Gastroesophageal sphincter (tissue), 4 donors: ENCODE data around the gene ZCCHC24. TPM values are rescaled to one million over a fixed set of nuclear protein-coding genes. Genes with fewer than 3 reads are reported as not detected.

Experiments used
- ATAC-seq: fragments of 150-250 bp; one replicate; pipeline ENCODE4 v1.9.1; 2016; ENCODE audit warnings: mild to moderate bottlenecking, moderate library complexity
- H3K27ac ChIP-seq, 4 donors: fragments of 200-600 bp; sonication (generic) in 3 of 4; 1 replicate in 3 of 4; 2 replicates in 1 of 4; pipeline ENCODE4 v1.5.1; 2016 to 2019
- H3K27me3 ChIP-seq: fragments of 200-600 bp; sonication (generic); one replicate; pipeline ENCODE4 v1.5.1; 2019
- H3K36me3 ChIP-seq, 2 donors: fragments of 200-600 bp; sonication (generic); one replicate each; pipeline ENCODE4 v1.5.1; 2019; ENCODE audit warnings: control low read depth in 1 of 2
- H3K4me1 ChIP-seq, 3 donors: fragments of 200-600 bp; sonication (generic); 1 replicate in 2 of 3; 2 replicates in 1 of 3; pipeline ENCODE4 v1.5.1; 2016 to 2019; ENCODE audit warnings: control low read depth in 2 of 3
- H3K4me3 ChIP-seq, 2 donors: fragments of 200-600 bp; sonication (generic); one replicate each; pipeline ENCODE4 v1.5.1; 2019; ENCODE audit warnings: mild to moderate bottlenecking in 1 of 2, moderate library complexity in 1 of 2
- H3K9me3 ChIP-seq, 3 donors: fragments of 200-600 bp; sonication (generic); one replicate each; pipeline ENCODE4 v1.5.1; 2017 to 2019; ENCODE audit warnings: control low read depth in 2 of 3
- EP300 ChIP-seq: sonication (generic); formaldehyde crosslinking; IDR thresholded peaks from one replicate; pipeline ENCODE4 v1.6.1; 2017; ENCODE audit warnings: antibody characterized with exemption, mild to moderate bottlenecking
- POLR2A ChIP-seq, 2 donors: fragments of 450-650 bp; IDR thresholded peaks; one replicate each; pipeline ENCODE4 v1.6.1; 2017; ENCODE audit warnings: antibody characterized with exemption in 2 of 2, mild to moderate bottlenecking in 2 of 2, moderate library complexity in 1 of 2
- POLR2AphosphoS5 ChIP-seq: sonication (generic); formaldehyde crosslinking; IDR thresholded peaks from one replicate; pipeline ENCODE4 v1.6.1; 2017; ENCODE audit warnings: antibody characterized with exemption
- WGBS, 2 donors: methylation state at CpG; one replicate each; pipeline ENCODE4 v1.1.5; 2018; ENCODE audit warnings: low coverage in 1 of 2; 5-methylcytosine and 5-hydroxymethylcytosine counted together
- total RNA-seq, 4 donors: library from RNA; depleted of rRNA; stranded (reverse); fragments of >200 nt; gene quantifications; one replicate each; pipeline ENCODE4 v1.1.0, GENCODE V29; 2016
- TF ChIP-seq, protein P1 (sequence below), 4 experiments: fragments of 200-600 bp in 2 of 4; fragments of 450-650 bp in 2 of 4; sonication (generic) in 1 of 4; IDR thresholded peaks; one replicate each; pipeline ENCODE4 v1.5.1; 2017 to 2019; ENCODE audit warnings: antibody characterized with exemption in 4 of 4, mild to moderate bottlenecking in 2 of 4, moderate library complexity in 2 of 4

ZCCHC24 gene
- total RNA-seq, 4 donors from 2014 or later: 60.5 to 186 (median 84.1) TPM

DNA sequence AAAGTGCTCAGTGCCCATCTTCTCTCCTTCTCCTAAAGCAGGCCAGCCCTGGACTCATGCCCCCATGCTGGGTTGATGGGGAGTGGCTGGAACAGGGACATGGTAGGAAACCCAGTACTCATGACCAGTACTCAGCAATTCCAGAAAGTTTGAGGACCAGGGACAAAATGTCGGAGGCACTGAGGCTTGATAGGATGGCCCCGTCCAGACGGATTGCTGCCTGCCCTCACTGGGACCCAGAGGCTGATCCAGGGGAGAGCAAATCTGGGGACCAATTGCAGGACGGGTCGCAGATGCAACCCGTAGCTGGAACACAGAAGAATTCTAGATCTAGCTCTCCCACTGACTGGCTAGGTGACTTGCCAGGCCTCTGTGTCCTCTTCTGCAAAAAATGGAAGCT, 5.1 kb downstream of the ZCCHC24 start:
- TF ChIP-seq POLR2A (IDR thresholded peaks at IDR 0.05) (no peak), POLR2AphosphoS5 (no peak), EP300 (no peak)
- TF ChIP-seq, protein P1, sequence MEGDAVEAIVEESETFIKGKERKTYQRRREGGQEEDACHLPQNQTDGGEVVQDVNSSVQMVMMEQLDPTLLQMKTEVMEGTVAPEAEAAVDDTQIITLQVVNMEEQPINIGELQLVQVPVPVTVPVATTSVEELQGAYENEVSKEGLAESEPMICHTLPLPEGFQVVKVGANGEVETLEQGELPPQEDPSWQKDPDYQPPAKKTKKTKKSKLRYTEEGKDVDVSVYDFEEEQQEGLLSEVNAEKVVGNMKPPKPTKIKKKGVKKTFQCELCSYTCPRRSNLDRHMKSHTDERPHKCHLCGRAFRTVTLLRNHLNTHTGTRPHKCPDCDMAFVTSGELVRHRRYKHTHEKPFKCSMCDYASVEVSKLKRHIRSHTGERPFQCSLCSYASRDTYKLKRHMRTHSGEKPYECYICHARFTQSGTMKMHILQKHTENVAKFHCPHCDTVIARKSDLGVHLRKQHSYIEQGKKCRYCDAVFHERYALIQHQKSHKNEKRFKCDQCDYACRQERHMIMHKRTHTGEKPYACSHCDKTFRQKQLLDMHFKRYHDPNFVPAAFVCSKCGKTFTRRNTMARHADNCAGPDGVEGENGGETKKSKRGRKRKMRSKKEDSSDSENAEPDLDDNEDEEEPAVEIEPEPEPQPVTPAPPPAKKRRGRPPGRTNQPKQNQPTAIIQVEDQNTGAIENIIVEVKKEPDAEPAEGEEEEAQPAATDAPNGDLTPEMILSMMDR (IDR thresholded peaks at IDR 0.05): no peak
- ATAC-seq: no peak
- no peaks in the 10 kb centered on the region for H3K9me3 ChIP-seq
- 57 to 62% methylated on average over 2 to 6 of the region's 6 CpGs for WGBS, 2 donors
- H3K36me3 ChIP-seq: peaks cover 0 to 5% of the 10 kb centered on the region in 2 donors
- peaks cover 6 to 91% (median 76%) of the 10 kb centered on the region in 3 donors for H3K4me1 ChIP-seq
- peak overlapping the region in 3 of 4 donors; percentile 95 to 100 (median 97) for H3K27ac ChIP-seq
- H3K4me3 ChIP-seq: no peak overlapping the region
- no peaks in the 10 kb centered on the region for H3K27me3 ChIP-seq

DNA sequence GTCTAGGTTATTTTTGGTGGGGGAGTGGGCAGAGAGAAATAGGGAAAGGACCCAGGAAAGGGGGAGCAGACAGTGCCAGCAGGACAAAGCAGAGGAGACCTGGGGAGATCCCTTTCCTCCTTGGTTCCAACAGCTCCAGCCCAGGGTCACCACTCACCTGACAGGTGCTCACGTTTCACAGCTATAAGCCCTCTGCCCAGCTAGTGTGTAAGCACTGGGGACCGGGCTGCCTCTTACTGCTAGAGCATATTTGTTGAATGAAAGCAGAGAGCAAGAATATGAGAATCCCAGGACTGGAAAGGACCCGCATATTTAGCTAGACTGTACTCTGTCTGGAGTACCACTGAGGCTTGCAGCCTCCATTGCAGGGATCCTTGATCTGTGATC, 6.7 kb downstream of the ZCCHC24 start:
- H3K27me3 ChIP-seq: no peaks in the 10 kb centered on the region
- H3K27ac ChIP-seq: peak overlapping the region in 3 of 4 donors; percentile 95 to 97 (median 97)

DNA sequence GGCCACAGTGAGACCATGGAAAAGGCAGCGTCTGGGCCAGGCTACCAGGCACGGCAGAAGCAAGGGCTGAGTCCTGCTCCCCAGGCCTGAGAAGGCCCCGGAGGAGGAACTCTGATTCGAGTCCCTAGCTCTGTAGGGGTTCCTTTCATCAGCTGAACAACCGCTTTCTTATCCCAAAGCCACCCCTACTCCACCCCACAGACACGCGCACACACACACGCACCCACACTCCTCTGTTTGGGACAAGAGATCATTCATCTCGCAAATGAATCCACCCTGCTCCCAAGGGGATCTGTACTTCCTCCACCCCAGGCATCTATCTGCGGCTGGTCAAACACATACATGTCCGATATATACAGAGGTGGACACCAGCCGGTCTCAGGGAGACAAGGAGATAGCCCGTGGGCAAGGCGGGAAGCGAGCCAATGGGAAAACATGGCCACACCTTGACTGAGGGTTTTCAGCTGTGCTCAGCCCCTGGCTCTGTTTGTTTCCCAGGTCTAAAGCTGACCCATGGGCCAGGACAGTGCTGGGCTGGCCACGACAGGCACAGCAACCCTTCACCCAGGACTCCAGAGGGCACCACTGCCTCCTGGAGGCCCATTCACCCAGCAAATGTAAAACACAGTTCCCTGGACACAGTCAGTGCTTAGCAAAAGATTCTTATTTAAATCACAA, 7.3 kb downstream of the ZCCHC24 start:
- Histone ChIP-seq H3K9me3 (no peaks in the 10 kb centered on the region), H3K4me3 (peak overlapping the region in 1 of 2 donors; percentile 17), H3K4me1 (peaks cover 8 to 100% (median 88%) of the 10 kb centered on the region in 3 donors), H3K36me3 (peaks cover 0 to 12% of the 10 kb centered on the region in 2 donors), H3K27ac (peak overlapping the region; percentile 14 to 97 (median 96)), H3K27me3 (no peaks in the 10 kb centered on the region)
- TF ChIP-seq POLR2AphosphoS5: no peak
- TF ChIP-seq, protein P1 (IDR thresholded peaks at IDR 0.05): peak in 3 of 4 experiments; percentile 39 to 57 (median 42)
- WGBS, 2 donors: 25 to 30% methylated on average over 4 to 9 of the region's 16 CpGs
- ATAC-seq: no peak

More for the DNA sequence above, 6.7 kb downstream of the ZCCHC24 start:
- no peak for TF ChIP-seq POLR2AphosphoS5
- TF ChIP-seq POLR2A (IDR thresholded peaks at IDR 0.05): no peak
- TF ChIP-seq EP300: no peak
- TF ChIP-seq, protein P1 (IDR thresholded peaks at IDR 0.05): no peak
- Histone ChIP-seq H3K9me3 (no peaks in the 10 kb centered on the region), H3K36me3 (peaks cover 0 to 8% of the 10 kb centered on the region in 2 donors), H3K4me1 (peaks cover 8 to 100% (median 88%) of the 10 kb centered on the region in 3 donors), H3K4me3 (peak overlapping the region in 1 of 2 donors; percentile 17)
- 45% methylated on average over 2 of the region's 3 CpGs; no CpG with 5 or more reads in 1 of the 2 donors for WGBS, 2 donors
- no peak for ATAC-seq

DNA sequence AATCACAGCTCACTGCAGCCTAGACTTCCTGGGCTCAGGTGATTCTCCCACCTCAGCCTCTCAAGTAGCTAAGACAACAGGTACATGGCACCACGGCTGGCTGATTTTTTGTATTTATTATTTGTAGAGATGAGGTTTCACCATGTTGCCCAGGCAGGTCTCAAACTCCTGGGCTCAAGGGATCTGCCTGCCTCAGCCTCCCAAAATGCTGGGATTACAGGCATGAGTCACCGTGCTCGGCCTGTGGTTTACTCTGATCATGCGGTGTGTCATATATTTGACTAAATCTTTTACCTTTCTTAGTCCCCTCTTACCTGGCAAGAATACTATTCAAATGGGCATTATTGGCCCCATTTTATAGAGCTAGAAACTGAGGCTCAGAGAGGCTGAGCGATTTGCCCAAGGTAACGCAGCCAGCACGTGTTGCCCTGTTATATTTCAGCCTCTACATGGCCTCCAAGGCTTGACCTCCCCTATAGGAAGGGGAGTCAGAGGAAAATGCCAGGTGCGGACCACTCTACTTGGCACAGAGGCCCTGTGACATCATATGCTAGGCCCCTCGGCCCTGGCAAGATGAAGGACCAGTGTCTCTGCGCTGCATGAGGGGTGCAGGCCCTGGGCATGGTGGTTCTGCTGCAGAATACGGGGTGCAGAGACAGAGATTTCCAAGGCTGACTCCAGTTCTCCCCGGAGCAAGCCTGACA, 8.2 kb downstream of the ZCCHC24 start:
- WGBS, 2 donors: 56 to 74% methylated on average over 4 to 5 of the region's 12 CpGs
- no peak for ATAC-seq
- Histone ChIP-seq H3K4me3 (no peak overlapping the region), H3K27ac (peak overlapping the region in 3 of 4 donors; percentile 95 to 97 (median 97)), H3K9me3 (no peaks in the 10 kb centered on the region), H3K4me1 (peaks cover 8 to 100% (median 87%) of the 10 kb centered on the region in 3 donors), H3K36me3 (peaks cover 0 to 15% of the 10 kb centered on the region in 2 donors), H3K27me3 (no peaks in the 10 kb centered on the region)
- TF ChIP-seq POLR2AphosphoS5: no peak
- no peak for TF ChIP-seq POLR2A (IDR thresholded peaks at IDR 0.05)
- TF ChIP-seq, protein P1 (IDR thresholded peaks at IDR 0.05): no peak
- no peak for TF ChIP-seq EP300
